H9 (cell line): ENCODE results near the gene CERS3. TPM values are rescaled to one million over a fixed set of nuclear protein-coding genes. Genes with fewer than 3 reads are reported as not detected.

Experiments
- DNase-seq: peaks from one replicate; pipeline ENCODE4 v3.0.0-alpha.2; 2017
- H2AFZ ChIP-seq: one replicate; pipeline ENCODE4 v1.6.1; 2013; ENCODE audit warnings: mild to moderate bottlenecking, low read length, control low read depth, moderate library complexity
- H2AK5ac ChIP-seq: 2 replicates; pipeline ENCODE4 v1.6.1; 2013; ENCODE audit warnings: low read length, control low read depth, mixed read lengths; ENCODE audit not compliant: insufficient read length
- H2BK120ac ChIP-seq: one replicate; pipeline ENCODE4 v1.6.1; 2013; ENCODE audit warnings: low read depth, mild to moderate bottlenecking, low read length, control low read depth, inconsistent platforms; ENCODE audit not compliant: poor library complexity, severe bottlenecking
- H2BK12ac ChIP-seq: 2 replicates; pipeline ENCODE4 v1.6.1; 2013; ENCODE audit warnings: low read length, control low read depth, mixed read lengths, low read depth; ENCODE audit not compliant: insufficient read length
- H2BK15ac ChIP-seq: 2 replicates; pipeline ENCODE4 v1.6.1; 2013; ENCODE audit warnings: low read depth, low read length, control low read depth
- H2BK20ac ChIP-seq: one replicate; pipeline ENCODE4 v1.6.1; 2013; ENCODE audit warnings: low read depth, mild to moderate bottlenecking, low read length, control low read depth, inconsistent platforms; ENCODE audit not compliant: poor library complexity, severe bottlenecking
- H2BK5ac ChIP-seq: 2 replicates; pipeline ENCODE4 v1.6.1; 2013; ENCODE audit warnings: low read length, control low read depth, mixed read lengths; ENCODE audit not compliant: insufficient read length
- H3K14ac ChIP-seq: 2 replicates; pipeline ENCODE4 v1.6.1; 2013; ENCODE audit warnings: low read length, control low read depth; ENCODE audit not compliant: insufficient read depth
- H3K18ac ChIP-seq: 2 replicates; pipeline ENCODE4 v1.6.1; 2013; ENCODE audit warnings: low read depth, mild to moderate bottlenecking, mixed read lengths, low read length, control low read depth; ENCODE audit not compliant: insufficient read length
- H3K23ac ChIP-seq: 2 replicates; pipeline ENCODE4 v1.6.1; 2013; ENCODE audit warnings: low read length, control low read depth, mixed read lengths, low read depth; ENCODE audit not compliant: insufficient read length
- H3K23me2 ChIP-seq: 2 replicates; pipeline ENCODE4 v1.6.1; 2013; ENCODE audit warnings: low read depth, mild to moderate bottlenecking, mixed read lengths, low read length, control low read depth; ENCODE audit not compliant: insufficient read length, poor library complexity, severe bottlenecking
- H3K27ac ChIP-seq: 2 replicates; pipeline ENCODE4 v1.5.1; 2013; ENCODE audit warnings: low read length, control low read depth, mixed read lengths, low read depth; ENCODE audit not compliant: insufficient read length
- H3K27me3 ChIP-seq: 2 replicates; pipeline ENCODE4 v1.6.1; 2013; ENCODE audit warnings: low read length, control low read depth, inconsistent platforms; ENCODE audit not compliant: insufficient read depth
- H3K4ac ChIP-seq: 2 replicates; pipeline ENCODE4 v1.6.1; 2013; ENCODE audit warnings: low read depth, mild to moderate bottlenecking, control low read depth, inconsistent platforms, low read length, moderate library complexity
- H3K4me1 ChIP-seq: 2 replicates; pipeline ENCODE4 v1.6.1; 2013; ENCODE audit warnings: low read length, control low read depth, inconsistent platforms; ENCODE audit not compliant: insufficient read depth
- H3K4me2 ChIP-seq: 2 replicates; pipeline ENCODE4 v1.6.1; 2013; ENCODE audit warnings: low read length, control low read depth, mixed read lengths; ENCODE audit not compliant: insufficient read length, insufficient read depth
- H3K56ac ChIP-seq: 2 replicates; pipeline ENCODE4 v1.6.1; 2013; ENCODE audit warnings: low read depth, mild to moderate bottlenecking, mixed read lengths, low read length, control low read depth; ENCODE audit not compliant: insufficient read length
- H3K79me1 ChIP-seq: 2 replicates; pipeline ENCODE4 v1.6.1; 2013; ENCODE audit warnings: low read depth, mild to moderate bottlenecking, moderate library complexity, low read length, control low read depth, inconsistent platforms; ENCODE audit not compliant: insufficient read depth, poor library complexity, severe bottlenecking
- H3K79me2 ChIP-seq: 2 replicates; pipeline ENCODE4 v1.6.1; 2013; ENCODE audit warnings: low read length, control low read depth, inconsistent platforms; ENCODE audit not compliant: insufficient read depth
- H3K9ac ChIP-seq: 2 replicates; pipeline ENCODE4 v1.6.1; 2013; ENCODE audit warnings: low read length, control low read depth, mixed read lengths; ENCODE audit not compliant: insufficient read length; ENCODE audit errors: extremely low read depth
- H3K9me3 ChIP-seq: one replicate; pipeline ENCODE4 v1.6.1; 2013; ENCODE audit warnings: low read depth, low read length, inconsistent platforms; ENCODE audit not compliant: control insufficient read depth
- H3T11ph ChIP-seq: one replicate; pipeline ENCODE4 v1.6.1; 2013; ENCODE audit warnings: mild to moderate bottlenecking, low read length, control low read depth, inconsistent platforms
- H4K20me1 ChIP-seq: one replicate; pipeline ENCODE4 v1.6.1; 2013; ENCODE audit not compliant: control insufficient read depth, insufficient read length, insufficient read depth
- H4K5ac ChIP-seq: 2 replicates; pipeline ENCODE4 v1.6.1; 2013; ENCODE audit warnings: low read depth, mild to moderate bottlenecking, mixed read lengths, low read length, control low read depth; ENCODE audit not compliant: insufficient read length
- H4K8ac ChIP-seq: replicated peaks from 2 replicates; pipeline ENCODE4 v1.6.1; 2013; ENCODE audit warnings: low read length, control low read depth, mixed read lengths, low read depth; ENCODE audit not compliant: insufficient read length
- H4K91ac ChIP-seq: 2 replicates; pipeline ENCODE4 v1.6.1; 2013; ENCODE audit warnings: low read depth, mild to moderate bottlenecking, moderate library complexity, mixed read lengths, low read length, control low read depth; ENCODE audit not compliant: insufficient read length
- H3K27ac Mint-ChIP-seq, 3 experiments: 2 replicates in 2 of 3; 3 replicates in 1 of 3; pipeline ENCODE4 v1.8.0; 2020 to 2021; ENCODE audit warnings: mixed read lengths in 3 of 3, mild to moderate bottlenecking in 1 of 3, moderate library complexity in 1 of 3
- H3K27me3 Mint-ChIP-seq: 2 replicates; pipeline ENCODE4 v1.8.0; 2021; ENCODE audit warnings: low read depth, mild to moderate bottlenecking, moderate library complexity, mixed read lengths
- H3K36me3 Mint-ChIP-seq, 3 experiments: 2 replicates in 2 of 3; 3 replicates in 1 of 3; pipeline ENCODE4 v1.8.0; 2020 to 2021; ENCODE audit warnings: low read depth in 3 of 3, mixed read lengths in 3 of 3; ENCODE audit not compliant: insufficient read depth in 1 of 3
- H3K4me1 Mint-ChIP-seq, 2 experiments: 2 replicates each; pipeline ENCODE4 v1.8.0; 2020; ENCODE audit warnings: mixed read lengths in 2 of 2
- H3K4me3 Mint-ChIP-seq, 2 experiments: 2 replicates in 1 of 2; 3 replicates in 1 of 2; pipeline ENCODE4 v1.8.0; 2020 to 2021; ENCODE audit warnings: mild to moderate bottlenecking in 2 of 2, mixed read lengths in 2 of 2, moderate library complexity in 1 of 2
- H3K9me3 Mint-ChIP-seq, 2 experiments: 2 replicates in 1 of 2; 3 replicates in 1 of 2; pipeline ENCODE4 v1.8.0; 2020; ENCODE audit warnings: mild to moderate bottlenecking in 2 of 2, mixed read lengths in 2 of 2, moderate library complexity in 1 of 2
- WGBS: extraction: QIAGEN DNeasy Blood & Tissue Kit; methylation state at CpG from one replicate; pipeline ENCODE4 v1.1.7; 2013; ENCODE audit warnings: missing lambda C conversion rate, low lambda C conversion rate, mixed read lengths; ENCODE audit not compliant: insufficient read length; ENCODE audit errors: extremely low coverage; 5-methylcytosine and 5-hydroxymethylcytosine counted together
- total RNA-seq: library from RNA; stranded (reverse); gene quantifications from 2 replicates; pipeline ENCODE4 v1.2.1, GENCODE V29; 2021
- TF ChIP-seq, protein P1 (sequence below): fragments of 200-600 bp; sonication (generic); conservative IDR thresholded peaks from 3 replicates; pipeline ENCODE4 v1.8.0; 2021; ENCODE audit warnings: antibody characterized with exemption, mild to moderate bottlenecking

The CERS3 gene
- total RNA-seq, 1 experiment from 2014 or later = 1.4 TPM

DNA sequence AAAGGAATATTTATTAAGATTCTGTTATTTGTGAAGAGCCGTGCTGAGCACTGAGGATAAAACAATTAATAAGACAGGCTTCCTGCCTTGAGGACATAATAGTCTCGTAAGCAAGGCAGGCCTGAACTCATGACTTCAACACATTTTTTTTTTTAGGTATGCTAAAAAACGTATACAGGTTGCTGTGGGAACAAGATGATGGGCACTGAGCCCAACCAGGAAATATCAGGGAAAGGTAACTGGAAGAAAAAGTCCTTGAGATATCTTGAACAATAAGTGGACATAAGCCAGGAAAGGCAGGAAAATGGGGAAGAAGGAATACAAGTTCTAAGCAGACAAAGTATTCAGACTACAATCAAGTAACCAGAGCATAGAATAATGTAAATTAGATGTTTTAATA, 26.1 kb downstream of the CERS3 start:
- Histone ChIP-seq H3K4me1 (no peaks in the 10 kb centered on the region), H3K27ac (no peak overlapping the region), H3T11ph (no peak overlapping the region), H3K18ac (no peak overlapping the region), H3K27me3 (no peaks in the 10 kb centered on the region), H2BK5ac (no peak overlapping the region), H3K4me2 (no peak overlapping the region), H3K79me2 (no peaks in the 10 kb centered on the region), H2BK12ac (no peak overlapping the region), H2BK120ac (no peak overlapping the region), H3K56ac (no peak overlapping the region), H3K4ac (no peak overlapping the region), H3K9ac (no peak overlapping the region), H3K23me2 (no peaks in the 10 kb centered on the region), H3K14ac (no peak overlapping the region), H4K8ac (no peak overlapping the region), H4K5ac (no peak overlapping the region), H3K9me3 (no peaks in the 10 kb centered on the region), H4K20me1 (no peaks in the 10 kb centered on the region), H2BK15ac (no peak overlapping the region), H2AK5ac (no peak overlapping the region), H4K91ac (no peak overlapping the region), H2AFZ (no peak overlapping the region), H3K79me1 (no peaks in the 10 kb centered on the region), H2BK20ac (no peak overlapping the region), H3K23ac (no peak overlapping the region)
- H3K27ac Mint-ChIP-seq = no peak overlapping the region
- no peak for DNase-seq
- H3K9me3 Mint-ChIP-seq = no peaks in the 10 kb centered on the region; a peak in 1 of 5 replicates
- H3K4me3 Mint-ChIP-seq = no peak overlapping the region
- TF ChIP-seq, protein P1, sequence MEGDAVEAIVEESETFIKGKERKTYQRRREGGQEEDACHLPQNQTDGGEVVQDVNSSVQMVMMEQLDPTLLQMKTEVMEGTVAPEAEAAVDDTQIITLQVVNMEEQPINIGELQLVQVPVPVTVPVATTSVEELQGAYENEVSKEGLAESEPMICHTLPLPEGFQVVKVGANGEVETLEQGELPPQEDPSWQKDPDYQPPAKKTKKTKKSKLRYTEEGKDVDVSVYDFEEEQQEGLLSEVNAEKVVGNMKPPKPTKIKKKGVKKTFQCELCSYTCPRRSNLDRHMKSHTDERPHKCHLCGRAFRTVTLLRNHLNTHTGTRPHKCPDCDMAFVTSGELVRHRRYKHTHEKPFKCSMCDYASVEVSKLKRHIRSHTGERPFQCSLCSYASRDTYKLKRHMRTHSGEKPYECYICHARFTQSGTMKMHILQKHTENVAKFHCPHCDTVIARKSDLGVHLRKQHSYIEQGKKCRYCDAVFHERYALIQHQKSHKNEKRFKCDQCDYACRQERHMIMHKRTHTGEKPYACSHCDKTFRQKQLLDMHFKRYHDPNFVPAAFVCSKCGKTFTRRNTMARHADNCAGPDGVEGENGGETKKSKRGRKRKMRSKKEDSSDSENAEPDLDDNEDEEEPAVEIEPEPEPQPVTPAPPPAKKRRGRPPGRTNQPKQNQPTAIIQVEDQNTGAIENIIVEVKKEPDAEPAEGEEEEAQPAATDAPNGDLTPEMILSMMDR = no peak
- no peaks in the 10 kb centered on the region for H3K4me1 Mint-ChIP-seq
- H3K36me3 Mint-ChIP-seq = no peaks in the 10 kb centered on the region
- no CpG with 5 or more reads among the region's 3 CpGs for WGBS
- H3K27me3 Mint-ChIP-seq = peaks cover 4% of the 10 kb centered on the region; the same call in 1 of the 2 replicates
